Esophagus mucosa (tissue), 1 donor: Measurements from ENCODE around the gene PLCH1. TPM values are rescaled to one million over a fixed set of nuclear protein-coding genes. Genes with fewer than 3 reads are reported as not detected.

Experiments used
- ATAC-seq: fragments of 200-7000 bp; cut with Tn5 transposase; one replicate; pipeline ENCODE4 v1.9.1; 2020
- total RNA-seq: library from RNA; stranded (reverse); gene quantifications from one replicate; pipeline ENCODE4 v1.2.4, GENCODE V29; 2023
- donor health status: DM: yes; HTN: yes; CAD: no.

PLCH1 gene
- 0.40 TPM for total RNA-seq

DNA sequence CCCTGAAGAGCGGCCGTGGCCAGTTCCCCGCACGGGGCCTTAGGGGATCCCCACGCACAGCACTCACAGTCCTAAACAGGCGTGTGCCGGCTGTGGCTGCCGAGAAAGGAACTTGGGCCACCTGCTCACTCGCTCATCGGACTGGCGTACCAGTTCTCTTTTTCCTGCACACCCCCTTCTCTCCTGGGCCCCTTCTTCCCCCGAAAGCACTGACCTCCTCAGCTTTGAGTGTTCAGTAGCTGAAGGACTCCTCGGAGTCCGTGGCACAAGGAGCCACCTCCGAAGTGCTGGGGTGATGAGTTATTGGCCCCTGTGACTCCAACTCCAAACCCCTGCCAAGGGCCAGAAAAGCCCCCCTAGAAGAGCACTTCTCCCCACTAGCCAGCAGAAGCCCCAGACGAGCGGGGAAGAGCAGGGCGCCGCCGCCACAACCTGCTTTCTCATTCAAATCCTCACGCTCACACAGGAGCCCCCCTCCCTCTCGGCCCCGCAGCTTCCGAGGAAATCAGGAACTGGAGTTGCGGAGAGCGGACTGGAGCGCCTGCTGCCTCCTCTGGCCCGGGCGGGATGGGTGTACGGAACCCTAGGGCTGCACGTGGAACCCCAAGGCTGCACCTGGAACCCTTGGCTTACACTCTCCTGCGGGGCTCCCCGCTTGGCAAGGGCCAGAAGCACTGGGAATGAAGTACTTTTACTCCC, at the start of gene PLCH1:
TSS of gene PLCH1 (minus strand) at position 446 of the 699 bp plus-strand sequence. CDS start 40,847 bp downstream, outside the sequence.
- ATAC-seq, result peak; percentile 78

DNA sequence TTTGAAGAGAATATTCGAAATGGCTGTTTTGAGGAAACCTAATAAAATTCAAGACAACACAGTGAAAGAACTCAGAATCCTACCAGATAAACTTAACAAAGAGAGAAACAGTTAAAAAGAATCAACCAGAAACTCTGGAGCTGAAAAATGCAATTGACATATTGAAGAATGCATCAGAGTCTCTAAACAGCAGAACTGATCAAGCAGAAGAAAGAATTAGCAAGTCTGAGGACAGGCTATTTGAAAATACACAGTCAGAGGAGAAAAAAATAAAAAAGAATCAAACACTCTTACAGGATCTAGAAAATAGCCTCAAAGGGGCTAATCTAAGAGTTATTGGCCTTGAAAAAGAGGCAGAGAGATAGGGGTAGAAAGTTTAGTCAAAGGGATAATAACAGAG, 47.7 kb upstream of the PLCH1 start:
- ATAC-seq, result no peak

DNA sequence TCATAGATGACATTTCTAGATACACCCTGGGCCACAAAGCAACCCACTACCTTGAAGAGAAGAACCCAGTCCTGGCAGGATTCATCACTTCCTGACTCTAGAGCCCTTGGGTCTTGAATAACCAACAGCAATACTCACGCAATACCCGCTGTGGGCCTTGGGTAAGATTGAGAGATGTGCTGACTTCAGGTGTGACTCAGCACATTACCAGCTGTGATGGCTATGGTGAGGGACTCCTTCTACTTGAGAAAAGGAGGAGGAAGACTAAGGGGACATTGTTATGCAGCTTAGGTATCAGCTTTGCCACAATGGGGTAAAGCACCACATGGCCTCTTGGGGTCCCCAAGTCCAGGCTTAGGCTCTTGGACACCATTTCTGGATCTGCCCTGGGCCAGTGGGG, 46.3 kb upstream of the PLCH1 start:
- no peak for ATAC-seq

- ATAC-seq, result no peak
Observed at GRCh38 chr3:155790272-155790925, 45.5 kb upstream of the PLCH1 start.

- no peak for ATAC-seq
Observed at GRCh38 chr3:155785662-155786295, 40.9 kb upstream of the PLCH1 start.

DNA sequence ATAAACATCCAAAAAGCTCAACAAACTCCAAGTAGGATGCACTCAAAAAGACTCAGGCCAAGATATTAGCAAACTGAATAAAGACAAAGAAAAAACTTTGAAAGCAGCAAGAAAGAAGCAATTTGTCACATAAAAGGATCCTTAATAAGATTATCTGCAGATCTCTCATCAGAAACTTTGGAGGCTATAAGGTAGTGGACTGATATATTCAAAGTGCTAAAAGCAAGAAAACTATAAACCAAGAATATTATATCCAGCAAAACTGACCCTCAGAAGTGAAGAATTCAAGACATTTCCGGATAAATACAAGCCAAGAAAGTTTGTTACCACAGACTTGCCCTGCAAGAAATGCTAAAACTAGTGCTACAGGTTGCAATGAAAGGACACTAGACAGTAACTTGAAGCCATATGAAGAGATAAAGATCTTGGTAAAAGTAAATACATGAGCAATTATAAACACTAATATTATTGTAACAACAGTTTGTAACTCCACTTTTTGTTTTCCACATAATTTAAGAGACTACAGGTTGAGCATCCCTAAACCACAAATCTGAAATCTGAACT, 37.6 kb upstream of the PLCH1 start:
- ATAC-seq, result no peak

DNA sequence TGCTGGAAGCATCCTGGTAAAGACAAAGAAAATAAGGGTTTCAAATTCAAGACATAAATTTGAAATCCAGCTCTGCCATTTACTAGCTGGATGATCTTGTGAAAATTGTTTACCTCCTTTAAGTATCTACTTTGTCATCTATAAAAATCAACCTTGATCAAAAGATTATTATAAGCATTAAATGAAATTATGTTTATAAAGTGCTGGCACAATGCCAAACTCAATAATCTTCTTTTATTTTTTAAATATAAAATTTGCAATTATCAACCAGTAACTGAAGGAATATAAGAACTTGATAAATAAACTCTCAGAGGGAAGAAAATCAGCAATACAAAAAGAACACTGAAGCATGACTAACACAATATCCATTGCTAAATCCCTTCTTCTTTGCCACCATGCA, 35.4 kb upstream of the PLCH1 start:
- no peak for ATAC-seq

DNA sequence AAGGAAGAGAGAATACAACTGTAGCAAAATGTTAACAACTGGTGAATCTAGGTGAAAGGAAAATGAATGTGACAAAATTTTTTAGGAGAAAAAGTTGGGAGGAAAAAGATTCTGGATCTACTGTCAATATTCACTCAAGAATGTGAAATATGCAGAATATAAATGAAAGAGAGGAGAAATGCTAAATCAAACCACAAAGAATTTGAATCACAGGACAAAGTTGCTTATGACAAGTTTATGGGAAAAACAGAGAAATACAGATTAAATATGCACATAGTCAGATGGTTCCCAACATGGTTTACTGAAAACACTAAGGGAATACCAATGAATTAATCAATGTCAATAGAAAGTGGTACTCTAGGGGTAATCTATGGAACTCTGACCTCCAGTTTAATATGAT, 33.6 kb upstream of the PLCH1 start:
- no peak for ATAC-seq

DNA sequence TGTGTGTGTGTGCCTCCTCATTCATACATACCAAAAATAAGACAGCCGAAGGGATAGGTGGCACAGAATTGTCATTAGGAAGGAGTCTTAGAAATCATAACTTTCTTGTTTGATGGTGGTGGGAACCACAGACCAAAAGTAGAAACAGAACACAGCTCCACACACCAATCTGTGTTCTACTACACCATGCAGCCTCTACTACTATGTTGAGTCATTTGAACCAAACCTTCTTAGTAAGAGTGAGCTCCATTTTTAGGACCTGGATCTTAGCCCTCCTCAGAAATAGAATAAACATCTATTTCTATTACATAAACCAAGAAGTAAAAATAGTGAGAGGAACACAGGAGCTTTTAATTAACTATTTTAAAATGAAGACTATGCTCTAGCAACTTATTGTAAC, 27.9 kb upstream of the PLCH1 start:
- no peak for ATAC-seq

DNA sequence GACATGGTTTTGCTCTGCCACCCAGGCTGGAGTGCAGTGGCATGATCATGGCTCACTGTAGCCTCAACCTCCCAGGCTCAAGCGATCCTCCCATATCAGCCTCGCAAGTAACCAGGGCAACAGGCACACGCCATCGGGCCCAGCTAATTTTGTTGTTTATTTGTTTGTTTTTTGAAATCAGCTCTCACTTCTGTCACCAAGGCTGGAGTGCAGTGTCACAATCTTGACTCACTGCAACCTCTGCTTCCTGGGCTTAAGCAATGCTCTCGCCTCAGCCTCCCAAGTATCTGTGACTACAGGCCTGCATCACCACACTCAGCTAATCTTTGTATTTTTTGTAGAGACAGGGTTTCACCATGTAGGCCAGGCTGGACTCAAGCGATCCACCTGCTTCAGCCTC, 26.3 kb upstream of the PLCH1 start:
- no peak for ATAC-seq

DNA sequence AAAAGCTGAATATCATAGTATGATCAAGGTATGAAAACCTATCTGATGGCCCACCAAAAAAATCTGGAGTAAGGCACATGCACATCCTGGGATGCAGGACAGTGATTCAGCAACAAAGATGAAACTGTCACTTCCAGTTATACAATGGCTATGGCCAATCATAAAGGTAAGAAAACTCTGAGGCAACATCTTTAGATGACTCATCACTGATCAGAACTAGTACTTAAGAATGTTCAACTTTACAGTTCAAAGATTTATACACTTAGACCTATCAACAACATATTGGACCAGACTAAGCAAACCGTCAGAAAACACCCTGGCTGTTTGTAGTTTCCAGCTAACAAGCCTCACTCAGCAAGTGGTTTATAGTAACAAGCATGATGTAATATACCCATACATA, 21.3 kb upstream of the PLCH1 start:
- ATAC-seq, result peak; percentile 54

- ATAC-seq, result no peak
Observed at GRCh38 chr3:155763870-155764463, 19.1 kb upstream of the PLCH1 start.

- no peak for ATAC-seq
Observed at GRCh38 chr3:155760653-155761052, 15.8 kb upstream of the PLCH1 start.

DNA sequence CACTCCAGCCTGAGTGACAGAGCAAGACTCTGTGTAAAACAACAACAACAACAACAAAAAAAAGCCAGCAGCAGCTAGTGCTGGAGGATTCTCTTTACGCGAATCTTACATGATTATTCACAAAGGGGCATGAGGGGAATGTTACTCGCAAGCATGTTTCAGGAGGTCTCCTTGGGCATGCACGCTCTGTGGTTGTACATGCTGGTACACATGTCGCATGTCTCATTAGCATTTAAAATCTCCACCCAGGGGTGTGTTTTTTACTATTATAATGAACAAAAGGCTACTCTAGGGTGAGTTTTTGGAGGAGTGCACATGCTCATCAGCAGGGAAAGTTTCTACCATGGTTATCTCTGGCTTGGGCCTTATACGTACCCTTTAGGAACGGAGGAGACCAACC, 12.7 kb upstream of the PLCH1 start:
- no peak for ATAC-seq

DNA sequence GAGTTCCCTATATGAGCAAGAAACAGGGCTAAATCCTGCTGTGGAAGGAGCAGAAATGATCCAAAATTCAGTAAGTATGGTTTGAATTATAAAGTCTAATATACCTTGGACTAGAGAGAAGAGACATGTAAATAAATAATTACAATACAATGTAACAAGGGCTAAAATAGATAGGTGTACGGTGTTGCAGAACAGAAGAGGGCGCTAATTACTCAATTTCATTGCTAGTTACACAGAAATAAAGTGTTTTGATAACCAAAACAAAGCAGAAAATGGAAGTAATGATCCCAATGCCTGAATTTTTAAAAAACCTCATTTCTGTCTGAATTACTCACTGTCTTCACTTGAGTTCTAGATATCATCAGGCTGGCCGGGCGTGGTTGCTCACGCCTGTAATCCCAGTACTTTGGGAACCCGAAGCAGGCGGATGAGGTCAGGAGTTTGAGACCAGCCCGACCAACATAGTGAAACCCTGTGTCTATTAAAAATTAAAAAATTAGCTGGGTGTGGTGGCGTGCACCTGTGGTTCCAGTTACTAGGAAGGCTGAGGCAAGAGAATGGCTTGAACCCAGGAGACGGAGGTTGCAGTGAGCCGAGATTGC, 8.3 kb upstream of the PLCH1 start:
- ATAC-seq, result no peak

- ATAC-seq, result no peak
Observed at GRCh38 chr3:155748611-155749365, 3.9 kb upstream of the PLCH1 start.

DNA sequence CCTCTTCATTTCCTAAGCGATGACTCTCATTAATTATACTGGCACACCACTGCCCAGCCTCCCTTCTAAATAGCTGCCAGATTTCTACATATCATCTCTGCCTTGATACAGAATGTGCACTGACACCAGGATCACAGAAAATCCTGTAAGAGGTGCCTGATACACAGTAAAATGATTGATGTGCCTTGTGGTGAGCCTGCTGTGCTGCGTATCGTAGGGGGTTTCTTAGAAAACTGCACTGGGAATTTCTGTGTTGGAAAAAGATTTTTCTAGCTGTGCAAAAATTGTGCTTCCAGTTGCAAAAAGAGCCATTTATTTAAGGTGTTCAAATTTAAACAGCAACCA, 3.0 kb upstream of the PLCH1 start:
- ATAC-seq, result no peak

- ATAC-seq, result no peak
Observed at GRCh38 chr3:155747286-155747945, 2.5 kb upstream of the PLCH1 start.

- no peak for ATAC-seq
Observed at GRCh38 chr3:155746703-155747102, 1.8 kb upstream of the PLCH1 start.

GRCh38 chr3:155745795-155746550, 1.1 kb upstream of the PLCH1 start:
- ATAC-seq, result peak; percentile 45
